A673 (cell line): ENCODE data around the gene FKBP5.

Experiments used
- EZH2 ChIP-seq: fragments of 200-600 bp; sonication (generic); IDR thresholded peaks from 2 replicates; pipeline ENCODE4 v1.6.1; 2017; ENCODE audit warnings: borderline replicate concordance, low read depth, mild to moderate bottlenecking, mixed read lengths, antibody characterized with exemption, low read length; ENCODE audit not compliant: poor library complexity, severe bottlenecking
- TF ChIP-seq, protein P1 (sequence below): fragments of 300-800, 200-600 bp; sonication (generic); conservative IDR thresholded peaks from 2 replicates; pipeline ENCODE4 v1.5.1; 2017; ENCODE audit warnings: low read depth, mild to moderate bottlenecking, antibody characterized with exemption, low read length, moderate library complexity, mixed read lengths

DNA sequence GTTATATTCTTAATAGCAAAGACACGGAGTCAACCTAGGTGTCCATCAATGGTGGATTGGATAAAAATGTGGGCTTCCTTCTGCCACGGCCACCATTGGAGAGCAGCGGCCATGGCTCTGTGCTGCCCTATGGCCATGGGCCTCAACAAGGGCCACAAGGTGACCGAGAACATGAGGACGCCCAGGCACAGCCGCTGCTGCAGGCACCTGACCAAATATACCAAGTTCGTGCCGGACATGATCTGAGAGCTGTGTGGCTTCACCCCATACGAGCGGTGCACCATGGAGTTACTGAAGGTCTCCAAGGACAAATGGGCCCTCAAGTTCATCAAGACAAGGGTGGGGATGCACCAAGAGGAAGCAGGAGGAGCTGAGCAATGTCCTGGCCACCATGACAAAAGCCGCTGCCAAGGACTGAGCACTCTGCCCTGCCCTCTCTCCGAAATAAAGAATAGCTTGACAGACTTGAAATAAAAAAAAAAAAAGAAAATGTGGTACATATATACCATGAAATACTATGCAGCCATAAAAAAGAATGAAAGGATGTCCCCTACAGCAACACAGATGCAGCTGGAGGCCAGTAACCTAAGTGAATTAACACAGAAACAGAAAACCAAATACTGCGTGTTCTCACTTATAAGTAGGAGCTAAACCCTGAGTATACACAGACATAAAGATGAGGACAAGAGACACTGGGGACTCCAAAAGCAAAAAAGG, 81.0 kb downstream of the FKBP5 start:
- TF ChIP-seq, protein P1, sequence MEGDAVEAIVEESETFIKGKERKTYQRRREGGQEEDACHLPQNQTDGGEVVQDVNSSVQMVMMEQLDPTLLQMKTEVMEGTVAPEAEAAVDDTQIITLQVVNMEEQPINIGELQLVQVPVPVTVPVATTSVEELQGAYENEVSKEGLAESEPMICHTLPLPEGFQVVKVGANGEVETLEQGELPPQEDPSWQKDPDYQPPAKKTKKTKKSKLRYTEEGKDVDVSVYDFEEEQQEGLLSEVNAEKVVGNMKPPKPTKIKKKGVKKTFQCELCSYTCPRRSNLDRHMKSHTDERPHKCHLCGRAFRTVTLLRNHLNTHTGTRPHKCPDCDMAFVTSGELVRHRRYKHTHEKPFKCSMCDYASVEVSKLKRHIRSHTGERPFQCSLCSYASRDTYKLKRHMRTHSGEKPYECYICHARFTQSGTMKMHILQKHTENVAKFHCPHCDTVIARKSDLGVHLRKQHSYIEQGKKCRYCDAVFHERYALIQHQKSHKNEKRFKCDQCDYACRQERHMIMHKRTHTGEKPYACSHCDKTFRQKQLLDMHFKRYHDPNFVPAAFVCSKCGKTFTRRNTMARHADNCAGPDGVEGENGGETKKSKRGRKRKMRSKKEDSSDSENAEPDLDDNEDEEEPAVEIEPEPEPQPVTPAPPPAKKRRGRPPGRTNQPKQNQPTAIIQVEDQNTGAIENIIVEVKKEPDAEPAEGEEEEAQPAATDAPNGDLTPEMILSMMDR = no peak
- TF ChIP-seq EZH2 = no peak
